ENCODE data around the gene FKBP5. TPM values are rescaled to one million over a fixed set of nuclear protein-coding genes. Genes with fewer than 3 reads are reported as not detected.

The FKBP5 gene
- total RNA-seq (2013; cell fraction: nucleolus; rRNA removed), result 45.6 and 48.8 TPM in 2 replicates
- total RNA-seq (2014; rRNA removed) (60.3 and 67.8 TPM in 2 replicates), total RNA-seq (2014; rRNA removed; fragmentation: Illumina TruSeq; extraction: Trizol) (44.7 and 46.2 TPM in 2 replicates), total RNA-seq (2021) (81.2 and 82.8 TPM in 2 replicates), polyA plus RNA-seq (2011; rRNA removed) (64.1 and 65.0 TPM in 2 replicates), polyA plus RNA-seq (2014; fragmentation: Illumina TruSeq; extraction: Trizol) (123 and 153 TPM in 2 replicates), polyA plus RNA-seq (2014; fragmentation: Nextera tagmentation; extraction: Ambion mirVana) (10 to 100 TPM; 29.0 to 33.5 TPM), polyA plus RNA-seq (2014; rRNA removed) (54.7 and 60.5 TPM in 2 replicates), polyA plus RNA-seq (2016; fragmentation: Nextera tagmentation; extraction: Ambion mirVana) (100 to 1,000 TPM; 121 to 122 TPM), polyA minus RNA-seq (2011; rRNA and poly(A)+ RNA removed) (27.7 and 34.5 TPM in 2 replicates), Bru-seq, nascent RNA (percentile 78 among the genes with signal in this experiment), BruChase-seq, experiment 1, labeled RNA remaining after a 6-hour chase (percentile 81 among the genes with signal in this experiment), BruChase-seq, experiment 2, labeled RNA remaining after a 2-hour chase (percentile 77 among the genes with signal in this experiment)
- polyA plus RNA-seq (2011; ENCODE audit: low read depth), result 27.6 TPM
- 26.7 and 37.5 TPM in 2 replicates for polyA plus RNA-seq (2011; cell fraction: cytosol; rRNA removed)
- 19.4 and 28.0 TPM in 2 replicates for polyA plus RNA-seq (2011; cell fraction: nucleus; rRNA removed)
- 29.6 and 33.1 TPM in 2 replicates for polyA plus RNA-seq (2012)
- polyA minus RNA-seq (2011; cell fraction: cytosol; rRNA and poly(A)+ RNA removed), result 14.0 and 18.9 TPM in 2 replicates
- polyA minus RNA-seq (2011; cell fraction: nucleus; rRNA and poly(A)+ RNA removed), result 8.8 and 15.2 TPM in 2 replicates
- long read RNA-seq, experiment 1, transcript FKBP5-201 (11 exons, 3,772 nt), result major isoform, 45 of 63 reads
- long read RNA-seq, experiment 1, partial matches to known transcripts, result 9 of 63 reads
- long read RNA-seq, experiment 1, other reads (novel, unspliced or antisense), result 9 of 63 reads
- long read RNA-seq, experiment 2, transcript FKBP5-201 (11 exons, 3,772 nt), result major isoform, 70 of 110 reads
- long read RNA-seq, experiment 2, partial matches to known transcripts, result 24 of 110 reads
- long read RNA-seq, experiment 2, other reads (novel, unspliced or antisense), result 16 of 110 reads

DNA sequence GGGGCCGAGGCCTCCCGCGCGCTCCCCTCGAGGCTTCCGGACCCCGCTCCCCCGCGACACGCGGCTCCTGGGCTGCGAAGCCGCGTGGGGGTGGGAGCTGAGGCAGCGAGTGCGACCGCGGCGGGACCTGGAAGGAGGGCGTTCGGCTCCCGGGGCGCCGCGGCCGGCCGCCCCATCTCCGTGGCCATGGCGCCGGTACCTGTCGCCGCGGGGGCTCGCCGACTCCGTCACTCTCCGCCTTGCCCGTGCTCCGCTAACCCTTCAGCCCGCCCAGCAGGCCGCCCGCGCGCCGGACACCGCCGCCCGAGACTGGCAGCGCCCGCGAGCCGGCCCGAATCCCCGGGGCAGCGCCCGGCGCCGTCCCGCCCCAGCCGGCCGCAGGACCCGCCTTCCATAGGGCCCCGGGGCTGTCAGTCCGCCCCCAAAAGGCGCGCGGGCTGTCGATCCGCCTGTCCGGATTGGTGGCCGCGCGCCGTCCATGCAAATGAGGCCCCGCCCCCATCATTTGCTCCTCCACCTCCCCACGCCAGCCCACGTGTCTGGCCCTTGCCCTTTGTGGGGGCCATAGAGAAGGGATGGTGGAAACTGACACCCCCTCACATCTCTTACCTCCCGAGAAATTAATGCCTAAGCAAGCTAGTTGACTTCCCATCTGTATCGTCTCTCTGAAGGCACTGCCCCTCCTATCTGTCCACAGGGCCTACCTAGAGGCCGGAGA, at the start of gene FKBP5:
FKBP5 (minus strand) TSS at position 311 of the 718 bp plus-strand sequence. CDS start 46,091 bp downstream, outside the sequence.
- peak within 1 kb of the TSS; percentile 79 for H3K4me3 ChIP-seq
- H3K27ac ChIP-seq (ENCODE audit: control insufficient read depth, insufficient read depth), result peak within 1 kb of the TSS; percentile 62
- peak within 1 kb of the TSS; percentile 84 for H3K9ac ChIP-seq (ENCODE audit: control insufficient read depth, insufficient read depth, low read length)
- DNase-seq (ENCODE audit: low read depth, low spot score), result peak; percentile 56
- POLR2A ChIA-PET, result interaction anchor here (0.6 to 5.0 kb wide), 3 partner anchors 21 to 41 kb away, joined by 3 to 40 read pairs (median 3); no protein-coding TSS in a partner anchor
- no peaks in the 10 kb centered on the region; a peak in 1 of 4 replicates for H3K36me3 ChIP-seq (ENCODE audit: control insufficient read depth in 2 of 2, insufficient read depth in 2 of 2, low read length in 1 of 2)
- no peaks in the 10 kb centered on the region for H4K20me1 ChIP-seq (ENCODE audit: control insufficient read depth, insufficient read depth)
- no TSS peak for BruUV-seq (replicated peaks)
- RAD21 ChIA-PET (ENCODE audit: unreplicated experiment), result interaction anchor here (0.7 kb wide), 1 partner anchor 18 kb away, joined by 3 read pairs; no protein-coding TSS in a partner anchor
- FAIRE-seq, result peak; percentile 57
- peak within 1 kb of the TSS; percentile 85 for H2AFZ ChIP-seq (ENCODE audit: control insufficient read depth, low read depth, low read length)
- H3K4me1 ChIP-seq (ENCODE audit: control insufficient read depth, insufficient read depth, low read length), result peaks cover 5% of the 10 kb centered on the region
- ATAC-seq, result peak; percentile 95
- SMC1A ChIA-PET (ENCODE audit: uncharacterized antibody, unreplicated experiment), result interaction anchor here (0.7 kb wide), 3 partner anchors 24 to 43 kb away, joined by 3 read pairs; no protein-coding TSS in a partner anchor
- H3K4me2 ChIP-seq (ENCODE audit: control insufficient read depth, insufficient read depth), result peak within 1 kb of the TSS; percentile 85
- in situ Hi-C loops (cut with MboI) (no loop called here), intact Hi-C loops (cut with micrococcal nuclease; ENCODE audit: unreplicated experiment) (loop anchor here (1.0 kb wide), 1 partner anchor 44 kb away; no protein-coding TSS in a partner anchor)
- CTCF ChIA-PET, result interaction anchor here (1.6 to 1.7 kb wide), 2 partner anchors 31 to 48 kb away, joined by 4 to 7 read pairs; partner anchors contain the start of gene ARMC12
- peaks cover 45% of the 10 kb centered on the region for H3K79me2 ChIP-seq (ENCODE audit: control insufficient read depth, insufficient read depth, low read length)
- 3% methylated on average over 49 of the region's 80 CpGs for WGBS (ENCODE audit: insufficient coverage, insufficient replicate concordance, low lambda C conversion rate, missing lambda C conversion rate)
- peaks cover 2% of the 10 kb centered on the region; the same call in 1 of the 3 replicates for H3K9me3 ChIP-seq (replicated peaks; ENCODE audit: control insufficient read depth, insufficient read depth, low read length)
- no peaks in the 10 kb centered on the region for H3K27me3 ChIP-seq (replicated peaks in 1 of 2; ENCODE audit: control insufficient read depth in 2 of 2, insufficient read depth in 2 of 2, low read length in 1 of 2)
- TF ChIP-seq ASH2L (IDR thresholded peaks at IDR 0.05; ENCODE audit: borderline replicate concordance, low read depth), result no peak
- 0 out of 2 replicates have a peak, but pooled peaks have one; percentile 16 for TF ChIP-seq ATF7 (IDR thresholded peaks at IDR 0.05; ENCODE audit: low read depth)
- TF ChIP-seq NR2C2 (IDR thresholded peaks at IDR 0.05; ENCODE audit: borderline replicate concordance, control insufficient read depth, insufficient read length, low read depth), result no peak
- TF ChIP-seq, protein P1, sequence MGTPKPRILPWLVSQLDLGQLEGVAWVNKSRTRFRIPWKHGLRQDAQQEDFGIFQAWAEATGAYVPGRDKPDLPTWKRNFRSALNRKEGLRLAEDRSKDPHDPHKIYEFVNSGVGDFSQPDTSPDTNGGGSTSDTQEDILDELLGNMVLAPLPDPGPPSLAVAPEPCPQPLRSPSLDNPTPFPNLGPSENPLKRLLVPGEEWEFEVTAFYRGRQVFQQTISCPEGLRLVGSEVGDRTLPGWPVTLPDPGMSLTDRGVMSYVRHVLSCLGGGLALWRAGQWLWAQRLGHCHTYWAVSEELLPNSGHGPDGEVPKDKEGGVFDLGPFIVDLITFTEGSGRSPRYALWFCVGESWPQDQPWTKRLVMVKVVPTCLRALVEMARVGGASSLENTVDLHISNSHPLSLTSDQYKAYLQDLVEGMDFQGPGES (IDR thresholded peaks at IDR 0.05), result peak; percentile 66; the same call in 1 of the 2 replicates
- 0 out of 2 replicates have a peak, but pooled peaks have one; percentile 35 for TF ChIP-seq ZNF24 (IDR thresholded peaks at IDR 0.05)
- peak; percentile 92; the same call in 1 of the 2 replicates for TF ChIP-seq BACH1 (IDR thresholded peaks at IDR 0.05; ENCODE audit: borderline replicate concordance)
- TF ChIP-seq, protein P2, sequence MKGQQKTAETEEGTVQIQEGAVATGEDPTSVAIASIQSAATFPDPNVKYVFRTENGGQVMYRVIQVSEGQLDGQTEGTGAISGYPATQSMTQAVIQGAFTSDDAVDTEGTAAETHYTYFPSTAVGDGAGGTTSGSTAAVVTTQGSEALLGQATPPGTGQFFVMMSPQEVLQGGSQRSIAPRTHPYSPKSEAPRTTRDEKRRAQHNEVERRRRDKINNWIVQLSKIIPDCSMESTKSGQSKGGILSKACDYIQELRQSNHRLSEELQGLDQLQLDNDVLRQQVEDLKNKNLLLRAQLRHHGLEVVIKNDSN (IDR thresholded peaks at IDR 0.05; ENCODE audit: borderline replicate concordance, extremely low read length, insufficient read depth, low read depth, low read length), result peak; percentile 67
- TF ChIP-seq, protein P3, sequence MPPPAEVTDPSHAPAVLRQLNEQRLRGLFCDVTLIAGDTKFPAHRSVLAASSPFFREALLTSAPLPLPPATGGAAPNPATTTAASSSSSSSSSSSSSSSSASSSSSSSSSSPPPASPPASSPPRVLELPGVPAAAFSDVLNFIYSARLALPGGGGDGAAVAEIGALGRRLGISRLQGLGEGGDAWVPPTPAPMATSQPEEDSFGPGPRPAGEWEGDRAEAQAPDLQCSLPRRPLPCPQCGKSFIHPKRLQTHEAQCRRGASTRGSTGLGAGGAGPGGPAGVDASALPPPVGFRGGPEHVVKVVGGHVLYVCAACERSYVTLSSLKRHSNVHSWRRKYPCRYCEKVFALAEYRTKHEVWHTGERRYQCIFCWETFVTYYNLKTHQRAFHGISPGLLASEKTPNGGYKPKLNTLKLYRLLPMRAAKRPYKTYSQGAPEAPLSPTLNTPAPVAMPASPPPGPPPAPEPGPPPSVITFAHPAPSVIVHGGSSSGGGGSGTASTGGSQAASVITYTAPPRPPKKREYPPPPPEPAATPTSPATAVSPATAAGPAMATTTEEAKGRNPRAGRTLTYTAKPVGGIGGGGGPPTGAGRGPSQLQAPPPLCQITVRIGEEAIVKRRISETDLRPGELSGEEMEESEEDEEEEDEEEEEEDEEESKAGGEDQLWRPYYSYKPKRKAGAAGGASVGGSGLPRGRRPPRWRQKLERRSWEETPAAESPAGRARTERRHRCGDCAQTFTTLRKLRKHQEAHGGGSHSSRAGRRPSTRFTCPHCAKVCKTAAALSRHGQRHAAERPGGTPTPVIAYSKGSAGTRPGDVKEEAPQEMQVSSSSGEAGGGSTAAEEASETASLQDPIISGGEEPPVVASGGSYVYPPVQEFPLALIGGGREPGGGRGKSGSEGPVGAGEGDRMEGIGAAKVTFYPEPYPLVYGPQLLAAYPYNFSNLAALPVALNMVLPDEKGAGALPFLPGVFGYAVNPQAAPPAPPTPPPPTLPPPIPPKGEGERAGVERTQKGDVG (CRISPR knock-in tag; IDR thresholded peaks at IDR 0.05), result no peak
- TF ChIP-seq BRCA1 (IDR thresholded peaks at IDR 0.05; ENCODE audit: low read depth, low read length), result no peak
- TF ChIP-seq ZNF207 (IDR thresholded peaks at IDR 0.05; ENCODE audit: borderline replicate concordance), result no peak
- TF ChIP-seq RAD21 (IDR thresholded peaks at IDR 0.05; ENCODE audit: insufficient read depth, low read depth, low read length), result no peak
- TF ChIP-seq FOXK2 (IDR thresholded peaks at IDR 0.05), result no peak

Data from GM12878 (cell line).